Measurements from ENCODE around the gene RAD9A. TPM values are rescaled to one million over a fixed set of nuclear protein-coding genes. Genes with fewer than 3 reads are reported as not detected.

RAD9A gene
- polyA plus RNA-seq, 3 donors: 21.8 to 33.9 (median 31.2) TPM

DNA sequence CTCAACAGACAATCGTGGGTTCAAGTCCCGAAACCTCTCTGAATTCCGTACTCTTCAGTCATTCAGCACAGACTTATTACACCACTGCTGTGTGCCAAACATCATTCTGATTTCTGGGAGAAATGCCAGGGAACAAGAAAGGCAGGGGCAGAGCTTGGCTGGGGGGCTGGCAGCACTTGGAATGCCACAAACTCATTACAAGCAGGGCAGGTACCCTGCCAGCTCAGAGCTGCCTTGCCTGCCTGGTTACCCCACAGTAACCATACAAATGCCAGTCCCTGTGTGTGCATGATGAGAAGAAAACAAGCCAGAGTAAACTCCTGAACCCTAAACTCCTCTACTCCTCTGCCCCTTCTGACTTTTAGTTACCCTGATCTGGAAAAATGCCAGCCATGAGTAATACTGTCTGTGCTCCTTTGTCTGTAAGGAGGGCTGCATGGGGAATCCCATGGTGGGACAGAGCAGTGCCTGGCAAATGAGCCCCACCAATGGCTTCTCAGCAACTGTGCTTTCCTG, 6.9 kb upstream of the RAD9A start:
- no peak for DNase-seq (ENCODE audit: extremely low read depth in 1 of 11, low read depth in 9 of 11, low spot score in 4 of 11)

GRCh38 chr11:67387069-67387468, 4.7 kb upstream of the RAD9A start:
- no peak for DNase-seq (ENCODE audit: extremely low read depth in 1 of 11, low read depth in 9 of 11, low spot score in 4 of 11)

- DNase-seq (ENCODE audit: extremely low read depth in 1 of 11, low read depth in 9 of 11, low spot score in 4 of 11): no peak
Observed at GRCh38 chr11:67387518-67387917, 4.3 kb upstream of the RAD9A start.

- DNase-seq (ENCODE audit: extremely low read depth in 1 of 11, low read depth in 9 of 11, low spot score in 4 of 11): no peak
Observed at GRCh38 chr11:67389477-67389876, 2.3 kb upstream of the RAD9A start.

DNA sequence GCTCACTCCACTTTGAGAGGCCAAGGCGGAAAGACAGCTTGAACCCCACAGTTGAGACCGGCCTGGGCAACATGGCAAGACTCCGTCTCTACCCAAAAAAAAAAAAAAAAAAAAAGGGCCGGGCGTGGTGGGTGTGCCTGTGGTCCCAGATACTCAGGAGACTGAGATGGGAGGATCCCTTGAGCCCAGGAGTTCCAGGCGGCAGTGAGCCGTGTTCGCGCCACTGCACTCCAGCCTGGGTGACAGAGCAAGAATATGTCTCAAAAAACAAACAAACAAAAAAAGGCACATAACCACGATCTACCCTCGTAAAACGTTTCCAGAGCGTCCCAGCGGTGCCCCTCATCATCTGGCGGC, 861 bp upstream of the RAD9A start:
- no peak for DNase-seq (ENCODE audit: extremely low read depth in 1 of 11, low read depth in 9 of 11, low spot score in 4 of 11)

DNA sequence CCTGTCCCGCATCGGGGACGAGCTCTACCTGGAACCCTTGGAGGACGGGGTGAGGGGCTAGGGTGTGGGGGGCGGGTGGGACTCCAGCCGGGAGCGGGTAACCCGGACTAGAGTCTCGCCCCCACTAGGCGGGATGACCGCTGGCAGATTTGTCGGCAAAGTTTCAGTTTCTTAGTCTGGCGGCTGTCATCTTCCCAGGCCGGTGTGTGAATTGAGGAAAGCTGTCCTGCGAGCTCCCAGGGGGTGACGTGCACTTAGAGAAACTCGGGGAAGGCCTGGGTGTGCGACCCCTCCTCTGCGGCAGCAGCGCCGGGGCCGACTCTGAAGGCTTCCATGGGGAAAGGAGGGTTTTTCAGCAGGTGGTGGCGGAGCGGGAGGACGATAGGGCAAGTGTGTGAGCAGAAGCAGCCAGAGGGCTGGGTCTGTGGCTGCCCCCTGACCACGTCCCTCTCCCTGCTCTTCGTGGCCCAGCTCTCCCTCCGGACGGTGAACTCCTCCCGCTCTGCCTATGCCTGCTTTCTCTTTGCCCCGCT, 463 bp downstream of the RAD9A start:
- no peak for DNase-seq (ENCODE audit: extremely low read depth in 1 of 11, low read depth in 9 of 11, low spot score in 4 of 11)

- DNase-seq (ENCODE audit: extremely low read depth in 1 of 11, low read depth in 9 of 11, low spot score in 4 of 11): no peak
Observed at GRCh38 chr11:67393437-67393836, 1.7 kb downstream of the RAD9A start.

GRCh38 chr11:67393990-67394389, 2.2 kb downstream of the RAD9A start:
- no peak for DNase-seq (ENCODE audit: extremely low read depth in 1 of 11, low read depth in 9 of 11, low spot score in 4 of 11)

DNA sequence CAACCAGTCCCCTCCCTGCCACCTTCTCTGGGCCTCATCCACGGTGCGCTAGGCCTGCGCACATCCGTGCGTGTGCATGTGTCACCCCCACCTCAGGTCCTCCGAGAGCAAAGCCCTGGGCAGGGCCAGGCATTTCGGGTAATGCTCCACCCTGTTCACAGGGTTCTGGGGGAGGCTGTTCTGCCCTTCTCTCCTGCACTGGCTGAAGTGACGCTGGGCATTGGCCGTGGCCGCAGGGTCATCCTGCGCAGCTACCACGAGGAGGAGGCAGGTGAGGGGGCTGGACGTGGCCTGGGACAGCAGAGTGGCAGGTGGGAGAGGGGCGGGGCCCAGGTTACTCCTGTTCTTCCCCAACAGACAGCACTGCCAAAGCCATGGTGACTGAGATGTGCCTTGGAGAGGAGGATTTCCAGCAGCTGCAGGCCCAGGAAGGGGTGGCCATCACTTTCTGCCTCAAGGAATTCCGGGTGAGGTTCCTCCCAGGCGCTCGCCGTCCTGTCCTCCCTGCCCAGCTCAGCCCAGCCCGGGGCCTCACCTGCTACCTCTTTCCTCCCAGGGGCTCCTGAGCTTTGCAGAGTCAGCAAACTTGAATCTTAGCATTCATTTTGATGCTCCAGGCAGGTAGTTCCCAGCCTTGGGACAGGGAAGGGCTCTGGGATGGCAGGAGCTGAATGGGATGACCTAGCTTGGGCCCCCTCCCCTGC, 3.9 kb downstream of the RAD9A start:
- DNase-seq (ENCODE audit: extremely low read depth in 1 of 11, low read depth in 9 of 11, low spot score in 4 of 11): no peak

DNA sequence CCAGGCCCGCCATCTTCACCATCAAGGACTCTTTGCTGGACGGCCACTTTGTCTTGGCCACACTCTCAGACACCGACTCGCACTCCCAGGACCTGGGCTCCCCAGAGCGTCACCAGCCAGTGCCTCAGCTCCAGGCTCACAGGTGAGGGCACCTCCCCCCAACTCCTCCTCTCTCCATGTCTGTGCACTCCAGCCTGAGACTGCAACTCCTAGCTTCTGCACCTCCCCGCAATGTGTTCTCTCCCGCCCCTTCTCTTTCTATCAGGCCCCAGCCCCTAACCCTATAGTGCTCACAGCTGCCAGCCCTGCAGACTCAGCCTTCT, 4.4 kb downstream of the RAD9A start:
- no peak for DNase-seq (ENCODE audit: extremely low read depth in 1 of 11, low read depth in 9 of 11, low spot score in 4 of 11)

GRCh38 chr11:67396587-67397389, 5.0 kb downstream of the RAD9A start:
- no peak for DNase-seq (ENCODE audit: extremely low read depth in 1 of 11, low read depth in 9 of 11, low spot score in 4 of 11)

GRCh38 chr11:67397536-67397935, 5.8 kb downstream of the RAD9A start:
- no peak for DNase-seq (ENCODE audit: extremely low read depth in 1 of 11, low read depth in 9 of 11, low spot score in 4 of 11)

DNA sequence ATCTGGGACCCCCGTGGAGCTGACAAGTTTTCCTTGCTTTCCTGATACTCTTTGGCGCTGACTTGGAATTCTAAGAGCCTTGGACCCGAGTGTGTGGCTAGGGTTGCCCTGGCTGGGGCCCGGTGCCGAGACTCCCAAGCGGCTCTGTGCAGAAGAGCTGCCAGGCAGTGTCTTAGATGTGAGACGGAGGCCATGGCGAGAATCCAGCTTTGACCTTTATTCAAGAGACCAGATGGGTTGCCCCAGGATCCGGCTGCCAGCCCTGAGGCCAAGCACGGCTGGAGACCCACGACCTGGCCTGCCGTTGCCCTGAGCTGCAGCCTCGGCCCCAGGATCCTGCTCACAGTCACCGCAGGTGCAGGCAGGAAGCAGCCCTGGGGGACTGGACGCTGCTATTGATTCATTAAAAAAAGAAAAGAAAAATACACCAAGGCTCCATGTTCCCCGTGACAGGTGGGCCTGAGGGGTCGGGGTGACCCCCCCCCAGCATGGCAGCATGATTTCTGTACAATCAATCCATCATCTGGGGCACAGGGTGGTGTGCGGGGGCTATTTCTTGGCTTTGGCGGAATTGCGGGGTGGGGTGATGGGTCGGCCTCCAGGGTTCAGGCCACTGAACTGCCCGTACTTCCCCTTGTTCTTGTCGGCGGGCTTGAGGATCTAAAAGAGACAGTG, 6.3 kb downstream of the RAD9A start:
- DNase-seq (ENCODE audit: extremely low read depth in 1 of 11, low read depth in 9 of 11, low spot score in 4 of 11): no peak

GRCh38 chr11:67398661-67399563, 7.1 kb downstream of the RAD9A start:
- DNase-seq (ENCODE audit: extremely low read depth in 1 of 11, low read depth in 9 of 11, low spot score in 4 of 11): no peak

- DNase-seq (ENCODE audit: extremely low read depth in 1 of 11, low read depth in 9 of 11, low spot score in 4 of 11): no peak
Observed at GRCh38 chr11:67400251-67400941, 8.6 kb downstream of the RAD9A start.

DNA sequence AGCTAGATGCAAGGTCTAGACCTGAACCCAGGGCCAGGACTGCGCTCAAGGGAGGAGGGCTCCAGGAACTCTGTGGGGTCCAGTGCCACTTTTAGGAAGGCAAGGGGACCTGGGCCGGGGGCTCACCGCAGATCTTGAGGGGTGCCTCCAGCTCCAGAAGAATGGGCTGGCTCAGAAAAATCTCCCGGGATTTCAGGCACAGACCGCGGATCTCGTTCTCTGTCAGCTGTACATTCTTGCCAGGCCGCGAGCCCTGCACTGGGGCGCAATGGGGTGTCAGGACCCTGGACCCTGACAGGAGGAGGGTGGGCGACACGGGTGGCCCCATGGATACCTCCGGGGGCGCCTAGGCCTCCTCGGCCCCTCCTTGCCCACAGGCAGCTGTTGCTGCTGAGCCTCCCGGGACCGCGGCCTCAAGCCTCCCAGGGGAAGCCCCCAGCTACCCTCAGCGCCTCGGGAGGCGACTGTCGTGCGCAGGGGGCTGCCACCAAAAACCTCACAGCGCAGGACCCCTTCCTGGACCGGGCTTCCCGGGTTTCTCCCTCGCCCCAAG, 9.2 kb downstream of the RAD9A start:
- DNase-seq (ENCODE audit: extremely low read depth in 1 of 11, low read depth in 9 of 11, low spot score in 4 of 11): no peak

- peak in 10 of 11 donors; percentile 69 to 89 (median 84) for DNase-seq (ENCODE audit: extremely low read depth in 1 of 11, low read depth in 9 of 11, low spot score in 4 of 11)
Observed at GRCh38 chr11:67401495-67402191, 9.9 kb downstream of the RAD9A start, which contains the start of gene PPP1CA. Gene PPP1CA (minus strand): TSS chr11:67401858. CDS start chr11:67401782, 76 bp downstream.

Data from renal cortex interstitium (tissue), 11 donors.